Activated naive CD8-positive, alpha-beta T cell (primary cell): ENCODE data around the gene JUND.

Experiments
- H3K27ac Mint-ChIP-seq: one replicate; pipeline ENCODE4 v1.8.0; 2021; ENCODE audit warnings: mixed read lengths
- H3K27me3 Mint-ChIP-seq: one replicate; pipeline ENCODE4 v1.8.0; 2021; ENCODE audit warnings: mixed read lengths
- H3K36me3 Mint-ChIP-seq: one replicate; pipeline ENCODE4 v1.8.0; 2021; ENCODE audit warnings: mixed read lengths
- H3K4me1 Mint-ChIP-seq: one replicate; pipeline ENCODE4 v1.8.0; 2021; ENCODE audit warnings: low read depth, mixed read lengths
- H3K4me3 Mint-ChIP-seq: one replicate; pipeline ENCODE4 v1.8.0; 2021; ENCODE audit warnings: mild to moderate bottlenecking, mixed read lengths
- H3K9me3 Mint-ChIP-seq: one replicate; pipeline ENCODE4 v1.8.0; 2021; ENCODE audit warnings: low read depth, mixed read lengths

JUND gene

GRCh38 chr19:18230941-18231734 is 50.3 kb downstream of the JUND start:
- no peaks in the 10 kb centered on the region for H3K9me3 Mint-ChIP-seq
- H3K4me1 Mint-ChIP-seq, result peaks cover 6% of the 10 kb centered on the region
- H3K4me3 Mint-ChIP-seq, result no peak overlapping the region
- no peak overlapping the region for H3K27ac Mint-ChIP-seq
- H3K36me3 Mint-ChIP-seq, result peaks cover 2% of the 10 kb centered on the region
- peaks cover 44% of the 10 kb centered on the region for H3K27me3 Mint-ChIP-seq

- Mint-ChIP-seq H3K9me3 (no peaks in the 10 kb centered on the region), H3K4me3 (no peak overlapping the region), H3K36me3 (peaks cover 2% of the 10 kb centered on the region), H3K27ac (no peak overlapping the region), H3K27me3 (peaks cover 44% of the 10 kb centered on the region), H3K4me1 (peaks cover 12% of the 10 kb centered on the region)
Observed at GRCh38 chr19:18229915-18230314, 51.5 kb downstream of the JUND start.
